Fibroblast of the aortic adventitia (primary cell): ENCODE results near the gene SPAG6. TPM values are rescaled to one million over a fixed set of nuclear protein-coding genes. Genes with fewer than 3 reads are reported as not detected.

Source experiments
- DNase-seq: peaks from one replicate; pipeline ENCODE4 v3.0.0-alpha.2; 2010; ENCODE audit warnings: low read depth
- H3K4me3 ChIP-seq: 2 replicates; pipeline ENCODE4 v1.5.1; 2011; ENCODE audit warnings: low read depth, mild to moderate bottlenecking, control low read depth, low read length, moderate library complexity
- CTCF ChIP-seq: IDR thresholded peaks from 2 replicates; pipeline ENCODE4 v1.5.1; 2011; ENCODE audit warnings: mild to moderate bottlenecking, low read length, control low read depth, inconsistent platforms; ENCODE audit not compliant: insufficient read depth
- total RNA-seq: library from RNA; depleted of rRNA; stranded (reverse); fragments of >200 nt; gene quantifications from 2 replicates; pipeline ENCODE4 v1.2.3, GENCODE V29; 2012; ENCODE audit warnings: low replicate concordance

The SPAG6 gene
- total RNA-seq, 1 donor: not detected

GRCh38 chr10:22433875-22434274 lies 88.6 kb downstream of the SPAG6 start:
- H3K4me3 ChIP-seq: no peak overlapping the region
- DNase-seq: peak; percentile 94
- TF ChIP-seq CTCF: no peak

- TF ChIP-seq CTCF: no peak
- H3K4me3 ChIP-seq: no peak overlapping the region
- no peak for DNase-seq
These were observed 89.2 kb downstream of the SPAG6 start for GRCh38 chr10:22434521-22434920.

- DNase-seq: no peak
- no peak for TF ChIP-seq CTCF
- H3K4me3 ChIP-seq: no peak overlapping the region
These were observed 90.4 kb downstream of the SPAG6 start for GRCh38 chr10:22435650-22436049.

GRCh38 chr10:22436526-22436892 lies 91.2 kb downstream of the SPAG6 start:
- TF ChIP-seq CTCF: no peak
- no peak for DNase-seq
- H3K4me3 ChIP-seq: peak overlapping the region; percentile 74

- peak; percentile 11 for TF ChIP-seq CTCF
- DNase-seq: peak; percentile 94
These were observed 91.8 kb downstream of the SPAG6 start for GRCh38 chr10:22436893-22437619.

GRCh38 chr10:22437620-22438588 lies 92.6 kb downstream of the SPAG6 start:
- DNase-seq: peak; percentile 43
- no peak for TF ChIP-seq CTCF
- peak overlapping the region; percentile 74 for H3K4me3 ChIP-seq

More at GRCh38 chr10:22436893-22437619, 91.8 kb downstream of the SPAG6 start:
- H3K4me3 ChIP-seq: peak overlapping the region; percentile 74
